KMS-11 (cell line): ENCODE results near the gene KAZN.

Experiments used
- H2AFZ ChIP-seq: fragments of 200-600 bp; sonication (generic); 2 replicates; pipeline ENCODE4 v1.6.1; 2016; ENCODE audit warnings: antibody characterized with exemption, mixed run types, low read depth
- H3K27ac ChIP-seq: fragments of 200-600 bp; sonication (generic); 2 replicates; pipeline ENCODE4 v1.6.1; 2016; ENCODE audit warnings: mild to moderate bottlenecking, mixed run types
- H3K27me3 ChIP-seq: fragments of 200-600 bp; sonication (generic); 2 replicates; pipeline ENCODE4 v1.6.1; 2017; ENCODE audit warnings: mild to moderate bottlenecking, low read depth, mixed run types, moderate library complexity; ENCODE audit not compliant: insufficient read depth
- H3K36me3 ChIP-seq: fragments of 200-600 bp; sonication (generic); 2 replicates; pipeline ENCODE4 v1.6.1; 2017; ENCODE audit warnings: mild to moderate bottlenecking, mixed run types; ENCODE audit not compliant: insufficient read depth
- H3K4me1 ChIP-seq: fragments of 200-600 bp; sonication (generic); 2 replicates; pipeline ENCODE4 v1.6.1; 2016; ENCODE audit warnings: mild to moderate bottlenecking, low read depth, mixed run types; ENCODE audit not compliant: poor library complexity, severe bottlenecking
- H3K4me2 ChIP-seq: fragments of 200-600 bp; sonication (generic); 2 replicates; pipeline ENCODE4 v1.7.0; 2016; ENCODE audit warnings: mild to moderate bottlenecking, mixed run types
- H3K4me3 ChIP-seq: fragments of 200-600 bp; sonication (generic); IDR thresholded peaks from 2 replicates; pipeline ENCODE4 v1.6.1; 2017; ENCODE audit warnings: low read depth, low read length, mixed read lengths; ENCODE audit not compliant: insufficient read depth
- H3K79me2 ChIP-seq: fragments of 200-600 bp; sonication (generic); 2 replicates; pipeline ENCODE4 v1.6.1; 2016; ENCODE audit warnings: low read depth, mixed run types; ENCODE audit not compliant: insufficient read depth
- H3K9ac ChIP-seq: fragments of 200-600 bp; sonication (generic); 2 replicates; pipeline ENCODE4 v1.6.1; 2016; ENCODE audit warnings: mild to moderate bottlenecking, mixed run types
- H4K20me1 ChIP-seq: fragments of 200-600 bp; sonication (generic); 2 replicates; pipeline ENCODE4 v1.6.1; 2016; ENCODE audit warnings: mild to moderate bottlenecking, mixed run types; ENCODE audit not compliant: insufficient read depth
- TF ChIP-seq, protein P1 (sequence below): fragments of 200-600 bp; sonication (generic); conservative IDR thresholded peaks from 2 replicates; pipeline ENCODE4 v1.6.1; 2017; ENCODE audit warnings: low read depth, mild to moderate bottlenecking, antibody characterized with exemption, low read length, moderate library complexity, mixed read lengths

Gene KAZN

DNA sequence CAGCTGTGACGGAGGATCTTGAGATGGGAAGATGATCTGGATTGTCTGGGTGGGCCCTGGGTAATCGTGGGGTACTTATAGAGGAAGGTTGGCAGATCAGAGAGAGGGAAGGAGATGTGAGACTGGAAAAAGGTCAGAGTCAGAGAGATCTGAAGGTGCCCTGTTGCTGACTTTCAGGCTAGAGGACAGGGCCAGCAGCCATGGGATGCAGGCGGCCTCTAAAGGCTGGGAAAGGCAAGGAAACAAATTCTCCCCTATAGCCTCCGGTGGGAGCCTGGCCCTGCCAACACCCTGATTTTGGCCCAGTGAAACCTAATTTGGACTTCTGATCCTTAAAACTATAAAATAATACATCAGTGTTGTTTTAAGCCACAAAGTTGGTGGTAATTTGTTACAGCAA lies 401.5 kb downstream of the KAZN start:
- H3K79me2 ChIP-seq: no peaks in the 10 kb centered on the region

DNA sequence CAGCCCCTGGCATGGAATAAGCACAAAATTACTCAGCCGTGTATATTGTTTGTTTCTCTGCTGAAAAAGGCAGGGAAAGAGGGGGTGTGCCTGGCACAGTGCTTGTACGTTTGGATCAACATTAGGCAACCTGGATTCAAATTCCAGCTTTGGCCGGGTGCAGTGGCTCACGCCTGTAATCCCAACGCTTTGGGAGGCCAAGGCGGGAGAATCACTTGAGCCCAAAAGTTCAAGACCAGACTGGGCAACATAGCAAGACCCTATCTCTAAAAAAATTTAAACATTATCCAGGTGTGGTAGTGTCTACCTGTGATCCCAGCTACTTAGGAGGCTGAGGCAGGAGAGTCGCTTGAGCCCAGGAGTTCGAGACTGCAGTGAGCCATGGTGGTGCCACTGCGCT lies 402.2 kb downstream of the KAZN start:
- no peaks in the 10 kb centered on the region for H3K36me3 ChIP-seq
- no peaks in the 10 kb centered on the region for H3K4me1 ChIP-seq
- no peak overlapping the region for H3K27ac ChIP-seq
- no peak overlapping the region for H3K9ac ChIP-seq
- H3K4me2 ChIP-seq: no peak overlapping the region
- TF ChIP-seq, protein P1, sequence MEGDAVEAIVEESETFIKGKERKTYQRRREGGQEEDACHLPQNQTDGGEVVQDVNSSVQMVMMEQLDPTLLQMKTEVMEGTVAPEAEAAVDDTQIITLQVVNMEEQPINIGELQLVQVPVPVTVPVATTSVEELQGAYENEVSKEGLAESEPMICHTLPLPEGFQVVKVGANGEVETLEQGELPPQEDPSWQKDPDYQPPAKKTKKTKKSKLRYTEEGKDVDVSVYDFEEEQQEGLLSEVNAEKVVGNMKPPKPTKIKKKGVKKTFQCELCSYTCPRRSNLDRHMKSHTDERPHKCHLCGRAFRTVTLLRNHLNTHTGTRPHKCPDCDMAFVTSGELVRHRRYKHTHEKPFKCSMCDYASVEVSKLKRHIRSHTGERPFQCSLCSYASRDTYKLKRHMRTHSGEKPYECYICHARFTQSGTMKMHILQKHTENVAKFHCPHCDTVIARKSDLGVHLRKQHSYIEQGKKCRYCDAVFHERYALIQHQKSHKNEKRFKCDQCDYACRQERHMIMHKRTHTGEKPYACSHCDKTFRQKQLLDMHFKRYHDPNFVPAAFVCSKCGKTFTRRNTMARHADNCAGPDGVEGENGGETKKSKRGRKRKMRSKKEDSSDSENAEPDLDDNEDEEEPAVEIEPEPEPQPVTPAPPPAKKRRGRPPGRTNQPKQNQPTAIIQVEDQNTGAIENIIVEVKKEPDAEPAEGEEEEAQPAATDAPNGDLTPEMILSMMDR: no peak
- H3K4me3 ChIP-seq: no peak overlapping the region
- no peak overlapping the region for H2AFZ ChIP-seq
- H4K20me1 ChIP-seq: no peaks in the 10 kb centered on the region
- no peaks in the 10 kb centered on the region for H3K79me2 ChIP-seq
- H3K27me3 ChIP-seq: no peaks in the 10 kb centered on the region

More for the DNA sequence above, 401.5 kb downstream of the KAZN start:
- Histone ChIP-seq H3K9ac (no peak overlapping the region), H3K4me2 (no peak overlapping the region), H2AFZ (no peak overlapping the region), H3K27me3 (no peaks in the 10 kb centered on the region), H3K27ac (no peak overlapping the region), H3K36me3 (no peaks in the 10 kb centered on the region), H3K4me3 (no peak overlapping the region), H3K4me1 (no peaks in the 10 kb centered on the region), H4K20me1 (no peaks in the 10 kb centered on the region)
- TF ChIP-seq, protein P1: no peak

DNA sequence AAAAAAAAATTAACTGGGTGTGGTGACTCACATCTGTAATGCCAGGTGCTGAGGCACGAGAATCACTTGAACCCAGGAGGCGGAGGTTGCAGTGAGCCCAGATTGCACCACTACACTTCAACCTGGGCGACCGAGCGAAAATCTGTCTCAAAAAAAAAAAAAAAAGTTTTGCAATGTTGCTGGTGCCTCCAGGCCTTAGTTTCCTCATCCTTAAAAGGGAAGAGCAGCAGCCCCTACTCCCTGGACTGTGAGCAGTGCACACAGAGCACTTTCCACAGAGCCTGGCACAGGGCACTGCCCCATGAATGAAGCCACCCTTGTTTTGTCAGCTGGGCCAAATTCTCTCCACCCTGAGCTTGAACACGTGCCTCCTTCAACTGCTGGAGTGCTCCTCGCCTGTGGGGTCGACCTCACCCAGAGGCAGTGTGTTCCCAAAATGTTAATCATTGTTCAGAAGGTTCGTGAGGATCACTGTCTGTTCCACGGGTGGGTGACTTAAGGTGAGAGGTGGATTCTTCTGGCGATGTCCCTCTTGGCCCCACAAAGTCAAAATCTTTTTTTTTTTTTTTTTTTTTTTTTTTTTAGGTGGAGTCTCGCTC lies 402.9 kb downstream of the KAZN start:
- Histone ChIP-seq H3K4me2 (no peak overlapping the region), H3K27me3 (no peaks in the 10 kb centered on the region), H4K20me1 (no peaks in the 10 kb centered on the region), H2AFZ (no peak overlapping the region), H3K79me2 (no peaks in the 10 kb centered on the region), H3K4me1 (no peaks in the 10 kb centered on the region), H3K36me3 (no peaks in the 10 kb centered on the region), H3K27ac (no peak overlapping the region), H3K4me3 (no peak overlapping the region), H3K9ac (no peak overlapping the region)
- TF ChIP-seq, protein P1: no peak

DNA sequence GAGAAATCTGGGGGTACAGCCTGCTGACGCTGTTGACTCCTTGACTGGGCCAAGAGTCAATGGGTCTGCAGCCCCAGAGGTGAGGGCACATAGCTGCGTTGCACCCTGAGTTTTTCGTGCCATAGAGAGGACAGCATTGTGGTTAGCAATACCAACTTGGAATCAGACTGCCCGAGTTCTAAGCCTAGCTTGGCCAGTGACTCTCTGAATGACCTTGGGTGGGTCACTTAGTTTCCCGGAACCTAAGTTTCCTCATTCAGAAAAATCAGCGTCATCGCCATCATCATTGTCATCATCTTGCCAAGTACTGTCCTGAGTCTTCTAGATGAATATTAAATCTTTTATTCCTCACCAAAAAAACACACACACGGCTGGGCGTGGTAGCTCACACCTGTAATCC lies 403.8 kb downstream of the KAZN start:
- no peaks in the 10 kb centered on the region for H3K79me2 ChIP-seq

More for the DNA sequence above, 403.8 kb downstream of the KAZN start:
- TF ChIP-seq, protein P1: no peak
- H3K4me3 ChIP-seq: no peak overlapping the region
- no peaks in the 10 kb centered on the region for H3K36me3 ChIP-seq
- no peaks in the 10 kb centered on the region for H4K20me1 ChIP-seq
- no peak overlapping the region for H3K27ac ChIP-seq
- no peaks in the 10 kb centered on the region for H3K4me1 ChIP-seq
- no peak overlapping the region for H2AFZ ChIP-seq
- no peaks in the 10 kb centered on the region for H3K27me3 ChIP-seq
- no peak overlapping the region for H3K9ac ChIP-seq
- H3K4me2 ChIP-seq: no peak overlapping the region
